CD4-positive, CD25-positive, alpha-beta regulatory T cell (primary cell): ENCODE data around the gene VKORC1L1. TPM values are rescaled to one million over a fixed set of nuclear protein-coding genes. Genes with fewer than 3 reads are reported as not detected.
"Not testable (repeated sequence)": the region's sequence is repeated elsewhere in the genome, so short reads cannot be mapped to it uniquely, and the experiment has no call there.

Experiments
- ATAC-seq, 2 donors: fragments of 150-1000 bp; cut with Tn5 transposase; one replicate each; pipeline ENCODE4 v1.10.0; 2021; ENCODE audit warnings: low read depth in 2 of 2, moderate number of reproducible peaks in 2 of 2, moderate library complexity in 1 of 2
- DNase-seq, 3 donors: peaks; one replicate each; pipeline versions ENCODE4 v3.0.0 to v3.0.0-alpha.2; 2012 to 2022; ENCODE audit warnings: mixed read lengths in 1 of 3
- H3K27ac ChIP-seq: one replicate; pipeline ENCODE4 v1.7.0; 2013; ENCODE audit warnings: mild to moderate bottlenecking, low read length; ENCODE audit not compliant: insufficient read depth, poor library complexity, severe bottlenecking
- H3K27me3 ChIP-seq: one replicate; pipeline ENCODE4 v1.7.0; 2013; ENCODE audit warnings: low read length; ENCODE audit not compliant: control insufficient read depth, insufficient read depth
- H3K36me3 ChIP-seq: one replicate; pipeline ENCODE4 v1.7.0; 2013; ENCODE audit warnings: mild to moderate bottlenecking, low read length, moderate library complexity; ENCODE audit not compliant: control insufficient read depth, insufficient read depth
- H3K4me1 ChIP-seq: 2 replicates; pipeline ENCODE4 v1.7.0; 2013; ENCODE audit warnings: mild to moderate bottlenecking, low read length; ENCODE audit not compliant: insufficient read depth, control insufficient read depth, poor library complexity, severe bottlenecking
- H3K4me3 ChIP-seq: one replicate; pipeline ENCODE4 v1.7.0; 2013; ENCODE audit warnings: low read depth, mild to moderate bottlenecking, low read length, moderate library complexity
- H3K9me3 ChIP-seq, 2 experiments: 1 replicate in 1 of 2; 2 replicates in 1 of 2; pipeline ENCODE4 v1.7.0; 2013; ENCODE audit warnings: low read length in 2 of 2, mild to moderate bottlenecking in 1 of 2, moderate library complexity in 1 of 2; ENCODE audit not compliant: control insufficient read depth in 2 of 2
- H3K27ac Mint-ChIP-seq, 3 donors: one replicate each; pipeline ENCODE4 v1.8.0; 2020 to 2022; ENCODE audit warnings: mild to moderate bottlenecking in 3 of 3, mixed read lengths in 3 of 3, moderate library complexity in 2 of 3
- H3K27me3 Mint-ChIP-seq: one replicate; pipeline ENCODE4 v1.8.0; 2022; ENCODE audit warnings: mild to moderate bottlenecking, mixed read lengths
- H3K36me3 Mint-ChIP-seq: one replicate; pipeline ENCODE4 v1.8.0; 2020; ENCODE audit warnings: mixed read lengths
- H3K4me1 Mint-ChIP-seq, 4 donors: one replicate each; pipeline ENCODE4 v1.8.0; 2020 to 2022; ENCODE audit warnings: mixed read lengths in 4 of 4, mild to moderate bottlenecking in 1 of 4
- H3K4me3 Mint-ChIP-seq, 4 donors: one replicate each; pipeline ENCODE4 v1.8.0; 2020 to 2022; ENCODE audit warnings: mild to moderate bottlenecking in 4 of 4, mixed read lengths in 4 of 4, moderate library complexity in 3 of 4
- H3K9me3 Mint-ChIP-seq, 7 donors: one replicate each; pipeline ENCODE4 v1.8.0; 2020 to 2022; ENCODE audit warnings: mixed read lengths in 7 of 7, mild to moderate bottlenecking in 3 of 7, moderate library complexity in 2 of 7
- polyA plus RNA-seq, 4 donors: library from polyadenylated mRNA; unstranded; fragments of 300-500 nt; fragmentation: Illumina TruSeq; gene quantifications; one replicate each; pipeline ENCODE4 v1.2.3, GENCODE V29; 2021
- total RNA-seq: library from RNA; stranded (reverse); gene quantifications from one replicate; pipeline ENCODE4 v1.2.3, GENCODE V29; 2022

The VKORC1L1 gene
- total and polyA plus RNA-seq, 5 donors from 2014 or later: 3.7 to 5.5 (median 3.9) TPM

- not testable (repeated sequence) for DNase-seq, H3K27me3 ChIP-seq, H3K9me3 ChIP-seq, H3K4me1 ChIP-seq, ATAC-seq, H3K4me1 Mint-ChIP-seq, H3K27me3 Mint-ChIP-seq, H3K4me3 ChIP-seq, H3K9me3 Mint-ChIP-seq, H3K27ac Mint-ChIP-seq, H3K4me3 Mint-ChIP-seq, H3K27ac ChIP-seq
- peaks cover 91% of the 10 kb centered on the region for H3K36me3 ChIP-seq
- peaks cover 36% of the 10 kb centered on the region for H3K36me3 Mint-ChIP-seq
Measured at GRCh38 chr7:65964671-65965070, 91.8 kb downstream of the VKORC1L1 start.

GRCh38 chr7:65966146-65966545, 93.3 kb downstream of the VKORC1L1 start:
- Histone ChIP-seq H3K4me1 (no peaks in the 10 kb centered on the region), H3K9me3 (no peaks in the 10 kb centered on the region), H3K27me3 (no peaks in the 10 kb centered on the region), H3K27ac (no peak overlapping the region), H3K4me3 (no peak overlapping the region), H3K36me3 (peaks cover 87% of the 10 kb centered on the region)
- no peaks in the 10 kb centered on the region for H3K27me3 Mint-ChIP-seq
- H3K4me3 Mint-ChIP-seq: no peak overlapping the region
- peaks cover 0 to 1% (median 0%) of the 10 kb centered on the region in 7 donors for H3K9me3 Mint-ChIP-seq
- H3K36me3 Mint-ChIP-seq: peaks cover 33% of the 10 kb centered on the region
- DNase-seq (no peak), ATAC-seq (no peak)
- H3K27ac Mint-ChIP-seq: no peak overlapping the region
- H3K4me1 Mint-ChIP-seq: no peaks in the 10 kb centered on the region

DNA sequence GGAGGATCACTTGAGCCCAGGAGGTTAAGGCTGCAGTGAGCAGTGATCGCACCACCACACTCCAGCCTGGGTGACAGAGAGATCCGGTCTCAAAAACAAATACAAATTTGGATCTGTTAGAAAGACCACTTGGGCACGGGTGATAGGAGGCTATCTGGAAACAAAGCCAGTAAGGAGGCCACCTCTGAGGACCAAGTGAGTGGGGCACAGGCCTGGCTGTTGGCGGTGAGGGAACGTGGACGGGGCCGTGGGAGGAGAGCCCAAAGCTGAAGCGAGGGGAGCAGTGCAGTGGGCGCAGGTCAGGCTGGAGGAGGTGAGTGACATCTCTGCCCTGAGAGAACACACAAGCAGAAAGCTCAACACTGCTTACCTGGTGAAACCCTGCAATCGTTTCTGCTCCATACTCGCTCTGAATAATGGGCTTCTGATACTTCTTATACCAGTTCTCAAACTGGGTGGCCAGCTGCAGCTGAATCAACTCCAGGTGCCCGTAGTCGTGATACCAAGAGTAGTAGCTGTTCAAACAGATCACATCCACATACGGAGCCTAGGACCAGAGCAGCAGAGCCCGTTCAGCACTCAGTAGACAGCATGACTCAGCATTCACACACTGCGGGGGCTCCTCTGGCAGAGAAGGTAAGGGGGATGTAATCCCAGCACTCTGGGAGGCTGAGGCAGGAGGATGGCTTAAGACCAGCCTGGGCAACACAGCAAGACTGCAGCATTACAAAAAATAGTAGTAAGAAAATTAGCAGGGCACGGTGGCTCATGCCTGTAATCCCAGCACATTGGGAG, 94.7 kb downstream of the VKORC1L1 start:
- DNase-seq: no peak
- no peaks in the 10 kb centered on the region for H3K9me3 ChIP-seq
- no peak overlapping the region for H3K27ac Mint-ChIP-seq
- H3K27me3 ChIP-seq: no peaks in the 10 kb centered on the region
- no peak overlapping the region for H3K4me3 Mint-ChIP-seq
- H3K36me3 ChIP-seq: peaks cover 80% of the 10 kb centered on the region
- ATAC-seq: no peak
- no peaks in the 10 kb centered on the region for H3K4me1 ChIP-seq
- no peaks in the 10 kb centered on the region for H3K4me1 Mint-ChIP-seq
- H3K9me3 Mint-ChIP-seq: peaks cover 0 to 1% (median 0%) of the 10 kb centered on the region in 7 donors
- H3K27ac ChIP-seq: no peak overlapping the region
- H3K36me3 Mint-ChIP-seq: peaks cover 38% of the 10 kb centered on the region
- no peaks in the 10 kb centered on the region for H3K27me3 Mint-ChIP-seq
- H3K4me3 ChIP-seq: no peak overlapping the region

GRCh38 chr7:65968256-65969185, 95.6 kb downstream of the VKORC1L1 start:
- H3K27me3 ChIP-seq: no peaks in the 10 kb centered on the region
- H3K36me3 ChIP-seq: peaks cover 80% of the 10 kb centered on the region
- H3K4me3 ChIP-seq: no peak overlapping the region
- Mint-ChIP-seq H3K4me1 (no peaks in the 10 kb centered on the region), H3K4me3 (no peak overlapping the region), H3K27ac (no peak overlapping the region), H3K9me3 (peaks cover 0 to 1% (median 0%) of the 10 kb centered on the region in 7 donors), H3K27me3 (no peaks in the 10 kb centered on the region), H3K36me3 (peaks cover 33% of the 10 kb centered on the region)
- DNase-seq (no peak), ATAC-seq (no peak)
- H3K9me3 ChIP-seq: no peaks in the 10 kb centered on the region
- no peaks in the 10 kb centered on the region for H3K4me1 ChIP-seq
- no peak overlapping the region for H3K27ac ChIP-seq

DNA sequence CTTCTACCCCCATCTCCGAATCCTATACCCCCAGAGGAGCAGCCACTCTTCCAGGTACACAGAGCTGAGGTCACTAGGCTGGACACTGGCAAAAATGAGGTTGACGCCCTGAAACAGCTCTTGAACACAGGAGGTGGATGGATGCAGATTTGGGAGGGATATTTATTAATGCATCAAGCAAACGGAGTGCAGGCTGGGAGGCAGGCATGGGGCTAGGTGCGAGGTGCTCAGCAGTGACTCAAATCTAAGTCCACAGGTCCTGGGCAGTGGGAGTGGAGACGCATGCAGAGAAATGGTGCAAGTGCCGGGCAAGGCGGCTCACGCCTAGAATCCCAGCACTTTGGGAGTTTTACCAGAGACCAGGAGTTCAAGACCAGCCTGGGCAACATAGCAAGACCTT, 98.1 kb downstream of the VKORC1L1 start:
- Mint-ChIP-seq H3K27ac (peak overlapping the region in 2 of 3 donors; percentile 36 to 75), H3K27me3 (no peaks in the 10 kb centered on the region), H3K4me1 (no peaks in the 10 kb centered on the region), H3K4me3 (no peak overlapping the region), H3K9me3 (no peaks in the 10 kb centered on the region), H3K36me3 (peaks cover 27% of the 10 kb centered on the region)
- H3K4me3 ChIP-seq: no peak overlapping the region
- H3K27ac ChIP-seq: no peak overlapping the region
- no peaks in the 10 kb centered on the region for H3K27me3 ChIP-seq
- DNase-seq (no peak), ATAC-seq (no peak)
- peaks cover 79% of the 10 kb centered on the region for H3K36me3 ChIP-seq
- no peaks in the 10 kb centered on the region for H3K4me1 ChIP-seq
- H3K9me3 ChIP-seq: no peaks in the 10 kb centered on the region

GRCh38 chr7:65972976-65973375, 100.1 kb downstream of the VKORC1L1 start:
- peaks cover 0 to 2% (median 0%) of the 10 kb centered on the region in 4 donors for H3K4me1 Mint-ChIP-seq
- H3K36me3 Mint-ChIP-seq: peaks cover 15% of the 10 kb centered on the region
- H3K27me3 ChIP-seq: no peaks in the 10 kb centered on the region
- H3K27me3 Mint-ChIP-seq: no peaks in the 10 kb centered on the region
- no peak overlapping the region for H3K4me3 ChIP-seq
- H3K4me3 Mint-ChIP-seq: no peak overlapping the region
- DNase-seq: no peak
- no peaks in the 10 kb centered on the region for H3K9me3 ChIP-seq
- no peaks in the 10 kb centered on the region for H3K9me3 Mint-ChIP-seq
- no peak overlapping the region for H3K27ac ChIP-seq
- ATAC-seq: no peak
- no peak overlapping the region for H3K27ac Mint-ChIP-seq
- no peaks in the 10 kb centered on the region for H3K4me1 ChIP-seq
- peaks cover 59% of the 10 kb centered on the region for H3K36me3 ChIP-seq

GRCh38 chr7:65974191-65974801, 101.4 kb downstream of the VKORC1L1 start:
- Mint-ChIP-seq H3K27me3 (no peaks in the 10 kb centered on the region), H3K27ac (no peak overlapping the region), H3K4me1 (peaks cover 0 to 2% (median 0%) of the 10 kb centered on the region in 4 donors), H3K36me3 (peaks cover 19% of the 10 kb centered on the region), H3K4me3 (no peak overlapping the region), H3K9me3 (no peaks in the 10 kb centered on the region)
- H3K4me3 ChIP-seq: no peak overlapping the region
- H3K36me3 ChIP-seq: peaks cover 47% of the 10 kb centered on the region
- no peaks in the 10 kb centered on the region for H3K4me1 ChIP-seq
- DNase-seq (no peak), ATAC-seq (no peak)
- no peaks in the 10 kb centered on the region for H3K27me3 ChIP-seq
- no peak overlapping the region for H3K27ac ChIP-seq
- no peaks in the 10 kb centered on the region for H3K9me3 ChIP-seq
